H1 (cell line): ENCODE results near the gene WWC1. TPM values are rescaled to one million over a fixed set of nuclear protein-coding genes. Genes with fewer than 3 reads are reported as not detected.

Experiments
- CTCF ChIA-PET: fragments of 300-600 bp; sonication (Branson Sonifier 250); formaldehyde crosslinking; loops from one replicate; lab custom pipeline; 2021; ENCODE audit not compliant: partially characterized antibody; lab: Charles Lee
- POLR2A ChIA-PET: fragments of 300-600 bp; sonication (Branson Sonifier 250); formaldehyde crosslinking; loops from one replicate; lab custom pipeline; 2021; ENCODE audit warnings: inconsistent platforms; ENCODE audit not compliant: partially characterized antibody; lab: Charles Lee
- DNase-seq, 2 experiments: peaks; one replicate each; pipeline versions ENCODE4 v3.0.0 to v3.0.0-alpha.2; 2010 to 2022; ENCODE audit warnings: low spot score in 2 of 2, low read depth in 1 of 2, mixed read lengths in 1 of 2
- FAIRE-seq: peaks from 2 replicates; lab custom pipeline; 2011; peaks lifted over from hg19 to GRCh38; lab: Jason Lieb, UNC
- H2AFZ ChIP-seq: 2 replicates; pipeline ENCODE4 v1.8.1; 2012; ENCODE audit warnings: low read length, inconsistent platforms
- H2AK5ac ChIP-seq: 2 replicates; pipeline ENCODE4 v1.6.1; 2013; ENCODE audit warnings: low read depth, low read length
- H2BK120ac ChIP-seq: replicated peaks from 2 replicates; pipeline ENCODE3; 2013; ENCODE audit warnings: low read depth, low read length, inconsistent platforms
- H2BK12ac ChIP-seq: 2 replicates; pipeline ENCODE4 v1.6.1; 2013; ENCODE audit warnings: low read depth, low read length
- H2BK15ac ChIP-seq: 2 replicates; pipeline ENCODE4 v1.6.1; 2013; ENCODE audit warnings: low read length
- H2BK20ac ChIP-seq: 2 replicates; pipeline ENCODE4 v1.6.1; 2013; ENCODE audit warnings: low read length
- H2BK5ac ChIP-seq: 2 replicates; pipeline ENCODE4 v1.6.1; 2013; ENCODE audit warnings: low read depth, low read length
- H3K14ac ChIP-seq: 2 replicates; pipeline ENCODE4 v1.6.1; 2013; ENCODE audit warnings: inconsistent platforms; ENCODE audit not compliant: insufficient read length
- H3K18ac ChIP-seq: 2 replicates; pipeline ENCODE4 v1.6.1; 2013; ENCODE audit warnings: low read length; ENCODE audit errors: extremely low read depth
- H3K23ac ChIP-seq: 2 replicates; pipeline ENCODE4 v1.6.1; 2013; ENCODE audit warnings: inconsistent platforms; ENCODE audit not compliant: insufficient read length
- H3K23me2 ChIP-seq: 2 replicates; pipeline ENCODE4 v1.6.1; 2013; ENCODE audit warnings: low read depth, low read length
- H3K27ac ChIP-seq: 2 replicates; pipeline ENCODE4 v1.6.1; 2011; ENCODE audit warnings: low read depth, low read length, inconsistent platforms
- H3K27me3 ChIP-seq, 4 experiments: replicated peaks in 1 of 4; 1 replicate in 1 of 4; 2 replicates in 3 of 4; pipeline versions ENCODE4 v1.6.1 to v1.8.1; 2011 to 2013; ENCODE audit warnings: low read length in 3 of 4, mild to moderate bottlenecking in 3 of 4, inconsistent platforms in 2 of 4, mixed read lengths in 2 of 4, moderate library complexity in 1 of 4; ENCODE audit not compliant: control insufficient read depth in 3 of 4, insufficient read depth in 3 of 4; ENCODE audit errors: extremely low read depth in 1 of 4
- H3K36me3 ChIP-seq, 4 experiments: 2 replicates each; pipeline versions ENCODE4 v1.6.1 to v1.8.1; 2011 to 2013; ENCODE audit warnings: mild to moderate bottlenecking in 4 of 4, low read length in 3 of 4, moderate library complexity in 2 of 4, control low read depth in 1 of 4, inconsistent platforms in 1 of 4; ENCODE audit not compliant: insufficient read depth in 4 of 4, control insufficient read depth in 2 of 4
- H3K4ac ChIP-seq: replicated peaks from 2 replicates; pipeline ENCODE3; 2013; ENCODE audit warnings: low read length, low read depth, mixed read lengths, inconsistent platforms; ENCODE audit not compliant: insufficient read length
- H3K4me1 ChIP-seq, 4 experiments: replicated peaks in 1 of 4; 1 replicate in 1 of 4; 2 replicates in 3 of 4; pipeline versions ENCODE4 v1.6.1 to v1.8.1; 2011 to 2013; ENCODE audit warnings: low read length in 3 of 4, inconsistent platforms in 2 of 4, mixed read lengths in 1 of 4; ENCODE audit not compliant: insufficient read depth in 4 of 4, control insufficient read depth in 3 of 4
- H3K4me2 ChIP-seq, 2 experiments: 2 replicates each; pipeline versions ENCODE4 v1.6.1 to v1.8.1; 2011 to 2013; ENCODE audit warnings: low read depth in 2 of 2, low read length in 2 of 2, control low read depth in 1 of 2, inconsistent platforms in 1 of 2, mild to moderate bottlenecking in 1 of 2; ENCODE audit not compliant: insufficient read depth in 1 of 2
- H3K4me3 ChIP-seq, 4 experiments: fragments of 200-600, 300-600 bp in 1 of 4; sonication (generic), shearing (Covaris generic), sonication (Bioruptor Twin) in 1 of 4; 2 replicates each; pipeline versions ENCODE4 v1.5.1 to v1.8.1; 2011 to 2016; ENCODE audit warnings: low read length in 4 of 4, low read depth in 3 of 4, control low read depth in 2 of 4, inconsistent platforms in 2 of 4, mild to moderate bottlenecking in 2 of 4, mixed read lengths in 1 of 4, moderate library complexity in 1 of 4; ENCODE audit not compliant: insufficient read depth in 2 of 4; ENCODE audit errors: extremely low read depth in 1 of 4
- H3K56ac ChIP-seq: replicated peaks from 2 replicates; pipeline ENCODE3; 2013; ENCODE audit warnings: low read depth, mild to moderate bottlenecking, mixed read lengths, low read length, inconsistent platforms; ENCODE audit not compliant: insufficient read length
- H3K79me1 ChIP-seq: 2 replicates; pipeline ENCODE4 v1.6.1; 2013; ENCODE audit warnings: low read depth, low read length, control low read depth
- H3K79me2 ChIP-seq, 2 experiments: 2 replicates each; pipeline versions ENCODE4 v1.6.1 to v1.8.1; 2012 to 2013; ENCODE audit warnings: low read length in 2 of 2, mild to moderate bottlenecking in 2 of 2, inconsistent platforms in 1 of 2; ENCODE audit not compliant: insufficient read depth in 2 of 2, control insufficient read depth in 1 of 2
- H3K9ac ChIP-seq, 4 experiments: replicated peaks in 1 of 4; 1 replicate in 1 of 4; 2 replicates in 3 of 4; pipeline versions ENCODE4 v1.6.1 to v1.8.1; 2011 to 2013; ENCODE audit warnings: low read depth in 3 of 4, low read length in 3 of 4, control low read depth in 2 of 4, mild to moderate bottlenecking in 2 of 4, moderate library complexity in 2 of 4, inconsistent platforms in 1 of 4; ENCODE audit errors: extremely low read depth in 1 of 4
- H3K9me3 ChIP-seq, 2 experiments: 2 replicates each; pipeline versions ENCODE4 v1.6.1 to v1.8.1; 2012 to 2013; ENCODE audit warnings: mild to moderate bottlenecking in 2 of 2, moderate library complexity in 2 of 2, control low read depth in 1 of 2, inconsistent platforms in 1 of 2, low read depth in 1 of 2, low read length in 1 of 2, mixed read lengths in 1 of 2; ENCODE audit not compliant: insufficient read depth in 2 of 2
- H4K20me1 ChIP-seq, 2 experiments: replicated peaks in 1 of 2; 2 replicates each; pipeline versions ENCODE3 to v1.8.1; 2011 to 2013; ENCODE audit warnings: inconsistent platforms in 2 of 2, low read length in 2 of 2, mild to moderate bottlenecking in 1 of 2; ENCODE audit not compliant: insufficient read depth in 2 of 2, control insufficient read depth in 1 of 2
- H4K5ac ChIP-seq: 2 replicates; pipeline ENCODE4 v1.6.1; 2013; ENCODE audit warnings: low read length, low read depth, mixed read lengths, inconsistent platforms; ENCODE audit not compliant: insufficient read length
- H4K8ac ChIP-seq: 2 replicates; pipeline ENCODE4 v1.8.0; 2013; ENCODE audit warnings: mild to moderate bottlenecking, moderate library complexity, low read length, inconsistent platforms; ENCODE audit not compliant: insufficient read depth; ENCODE audit errors: extremely low read depth
- H4K91ac ChIP-seq: replicated peaks from 2 replicates; pipeline ENCODE3; 2013; ENCODE audit warnings: low read length, mixed read lengths, inconsistent platforms; ENCODE audit not compliant: insufficient read length
- ATF3 ChIP-seq: IDR thresholded peaks from 2 replicates; pipeline ENCODE4 v1.6.1; 2011; ENCODE audit warnings: low read depth, mild to moderate bottlenecking, low read length; ENCODE audit not compliant: insufficient read depth
- BCL11A ChIP-seq, 2 experiments: IDR thresholded peaks; one replicate each; pipeline ENCODE4 v1.6.1; 2011; ENCODE audit warnings: low read depth in 2 of 2, low read length in 2 of 2, mild to moderate bottlenecking in 2 of 2
- CREB1 ChIP-seq: IDR thresholded peaks from 2 replicates; pipeline ENCODE4 v1.6.1; 2012; ENCODE audit warnings: inconsistent platforms
- EGR1 ChIP-seq: IDR thresholded peaks from 2 replicates; pipeline ENCODE4 v1.6.1; 2011; ENCODE audit warnings: low read depth, low read length, borderline replicate concordance
- HDAC2 ChIP-seq, 2 experiments: fragments of 300-600 bp in 1 of 2; sonication (generic) in 1 of 2; IDR thresholded peaks; 2 replicates each; pipeline ENCODE4 v1.6.1; 2011 to 2012; ENCODE audit warnings: low read depth in 2 of 2, low read length in 2 of 2, mild to moderate bottlenecking in 2 of 2, moderate library complexity in 2 of 2, borderline replicate concordance in 1 of 2, inconsistent platforms in 1 of 2
- JUN ChIP-seq: IDR thresholded peaks from 2 replicates; pipeline ENCODE4 v1.6.1; 2011; ENCODE audit warnings: low read depth, mild to moderate bottlenecking, improper control_type of control experiment, low read length
- POU5F1 ChIP-seq: IDR thresholded peaks from 2 replicates; pipeline ENCODE4 v1.6.1; 2011; ENCODE audit warnings: low read depth, mild to moderate bottlenecking, low read length, moderate library complexity
- SIRT6 ChIP-seq: IDR thresholded peaks from one replicate; pipeline ENCODE4 v1.7.1; 2012; ENCODE audit warnings: low read length, inconsistent platforms
- polyA plus RNA-seq, 7 experiments: library from polyadenylated mRNA; depleted of rRNA in 3 of 7; stranded (reverse) in 5 of 7; unstranded in 2 of 7; fragments of >200 nt in 5 of 7; fragments of 200-250 nt in 2 of 7; gene quantifications; 1 replicate in 5 of 7; 2 replicates in 1 of 7; 4 replicates in 1 of 7; pipeline versions ENCODE4 v1.2.1 to v1.2.3, GENCODE V29; 2011 to 2013; ENCODE audit warnings: missing spikeins in 2 of 7, mixed read lengths in 2 of 7
- total RNA-seq: library from RNA; stranded (reverse); fragmentation: NEBNext Ultra II Directional; extraction: Animal tissue kit (Norgen Biotek cat#: 25700); gene quantifications from 2 replicates; pipeline ENCODE4 v1.2.1, GENCODE V29; 2021

The WWC1 gene
- total and polyA plus RNA-seq, 2 of the 8 experiments (the other 6 are each of a cell fraction or from before 2014, with no cell fraction given) = 16.4 to 41.1 TPM

- H3K36me3 ChIP-seq = no peaks in the 10 kb centered on the region
- POLR2A ChIA-PET = no interaction called here
- no peak for FAIRE-seq
- no peak overlapping the region for H3K9ac ChIP-seq
- no peak overlapping the region for H2AK5ac ChIP-seq
- TF ChIP-seq HDAC2 (IDR thresholded peaks at IDR 0.05; ENCODE audit: borderline replicate concordance in 1 of 2, low read depth in 2 of 2, low read length in 2 of 2) (no peak), POU5F1 (no peak), ATF3 (no peak), EGR1 (no peak), BCL11A (IDR thresholded peaks at IDR 0.05; ENCODE audit: low read depth in 2 of 2, low read length in 2 of 2) (no peak), SIRT6 (no peak), CREB1 (no peak), JUN (no peak)
- no peak overlapping the region for H2AFZ ChIP-seq
- H3K23me2 ChIP-seq = peaks cover 4% of the 10 kb centered on the region; the same call in 1 of the 2 replicates
- H2BK12ac ChIP-seq = no peak overlapping the region
- H4K20me1 ChIP-seq = no peaks in the 10 kb centered on the region
- CTCF ChIA-PET = interaction anchor here (1.1 to 1.6 kb wide), 2 partner anchors 11 to 30 kb away, joined by 3 to 4 read pairs; no protein-coding TSS in a partner anchor
- H3K56ac ChIP-seq = no peak overlapping the region
- H3K79me1 ChIP-seq = no peaks in the 10 kb centered on the region; the same call in 1 of the 2 replicates
- H3K14ac ChIP-seq = no peak overlapping the region
- H2BK20ac ChIP-seq = no peak overlapping the region
- no peak overlapping the region for H3K4me2 ChIP-seq
- H3K4me3 ChIP-seq = no peak overlapping the region
- H4K5ac ChIP-seq = no peak overlapping the region
- H2BK15ac ChIP-seq = no peak overlapping the region
- H4K8ac ChIP-seq = no peak overlapping the region
- H3K9me3 ChIP-seq = no peaks in the 10 kb centered on the region
- H2BK120ac ChIP-seq = no peak overlapping the region
- no peaks in the 10 kb centered on the region for H3K4me1 ChIP-seq
- DNase-seq = no peak
- H3K79me2 ChIP-seq = no peaks in the 10 kb centered on the region
- no peak overlapping the region for H3K4ac ChIP-seq
- H3K27ac ChIP-seq = no peak overlapping the region
- H3K27me3 ChIP-seq = no peaks in the 10 kb centered on the region; a peak in 1 of 7 replicates
- no peak overlapping the region for H3K18ac ChIP-seq
- no peak overlapping the region for H4K91ac ChIP-seq
- H3K23ac ChIP-seq = no peak overlapping the region
- no peak overlapping the region for H2BK5ac ChIP-seq
These were observed 41.5 kb upstream of the WWC1 start for GRCh38 chr5:168249923-168250322.
